HG03575 (cell line): ENCODE data around the gene SMAD2.
"Not testable (repeated sequence)": the region's sequence is repeated elsewhere in the genome, so short reads cannot be mapped to it uniquely, and the experiment has no call there.

ENCODE experiments used
- ATAC-seq: cut with Tn5 transposase; IDR thresholded peaks from one replicate; pipeline ENCODE4 v1.9.1; 2021; ENCODE audit not compliant: unreplicated experiment, insufficient number of reproducible peaks, low FRiP score; ENCODE audit errors: extremely low read depth

Gene SMAD2

DNA sequence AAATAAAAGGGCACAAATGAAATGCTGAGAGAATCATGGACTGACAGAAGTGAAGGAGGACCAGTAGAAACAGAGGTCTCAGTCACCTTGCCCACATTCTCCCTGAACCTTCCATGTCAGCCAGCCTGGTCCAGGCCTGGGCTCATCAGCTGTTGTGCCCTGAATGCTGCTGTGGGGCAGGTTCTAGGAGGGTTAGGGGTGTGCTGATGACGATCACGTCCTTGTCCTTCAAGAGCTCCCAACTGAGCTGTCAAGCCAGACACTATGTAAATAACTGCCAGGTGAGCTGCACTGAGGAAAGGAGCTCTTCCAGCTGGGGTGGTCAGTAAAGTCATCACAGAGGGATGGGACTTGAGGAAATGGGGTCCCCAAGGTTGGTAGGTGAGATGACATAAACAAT is 156.5 kb downstream of the SMAD2 start:
- no peak for ATAC-seq

DNA sequence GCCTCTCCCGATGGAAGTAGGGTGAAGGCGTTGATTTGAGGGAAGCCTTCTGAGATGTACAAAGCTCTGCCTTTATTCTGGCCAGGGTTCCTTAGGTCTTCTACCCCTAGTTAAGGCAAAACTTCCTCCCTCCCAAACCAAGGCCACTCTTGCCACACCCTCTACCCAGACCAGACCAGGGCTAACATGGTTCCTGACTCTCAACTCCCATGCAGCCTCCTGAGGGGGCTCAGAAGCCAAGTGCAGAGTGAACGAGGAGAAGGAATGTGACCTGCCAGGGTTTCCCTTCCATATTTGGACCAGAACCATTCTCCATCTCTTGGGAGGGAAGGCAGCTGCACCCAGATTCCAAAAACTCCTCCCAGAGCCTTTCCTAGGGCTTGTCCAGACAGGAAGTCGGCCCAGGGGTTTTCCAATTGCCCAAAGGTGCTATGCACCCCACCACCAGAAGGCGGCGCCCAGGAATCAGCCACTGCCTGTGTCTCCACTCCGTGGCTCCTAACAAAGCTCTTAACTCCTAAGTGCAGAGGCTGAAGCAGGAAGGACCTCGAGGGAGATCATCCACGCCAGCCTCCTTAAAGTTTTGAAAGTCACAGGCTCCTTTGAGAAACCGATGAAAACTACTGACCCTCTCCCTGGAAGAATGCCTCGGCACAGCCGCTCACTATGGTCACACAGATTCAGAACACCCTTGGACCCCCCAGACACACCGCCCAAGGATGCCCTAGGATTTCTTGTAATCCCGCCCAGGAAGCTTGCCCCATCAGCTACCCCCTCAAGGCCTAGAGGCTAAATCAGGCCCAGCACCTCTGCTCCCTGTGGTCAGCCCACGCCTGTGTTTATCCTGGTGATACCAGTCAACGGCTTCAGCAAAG is 157.8 kb downstream of the SMAD2 start:
- ATAC-seq = no peak

DNA sequence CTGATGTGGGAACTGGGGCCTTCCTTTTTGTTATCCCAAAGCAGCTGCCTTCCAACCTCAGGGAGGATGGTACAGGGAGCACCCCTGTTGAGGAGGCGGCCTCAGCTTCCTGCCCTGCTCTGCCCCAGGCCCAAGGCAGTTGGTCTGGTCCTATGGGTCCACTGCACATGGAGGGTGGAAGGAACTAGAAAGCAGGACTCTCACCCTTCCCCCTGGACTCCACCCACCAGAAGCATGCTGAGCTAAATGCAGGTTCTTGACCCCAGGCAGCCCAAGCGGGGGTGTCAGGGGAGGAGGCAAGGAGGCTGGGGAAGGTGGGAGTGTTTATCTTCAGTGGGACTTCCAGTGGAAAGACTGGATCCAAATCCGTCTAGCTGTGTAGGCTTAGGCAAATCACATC is 158.5 kb downstream of the SMAD2 start:
- no peak for ATAC-seq

DNA sequence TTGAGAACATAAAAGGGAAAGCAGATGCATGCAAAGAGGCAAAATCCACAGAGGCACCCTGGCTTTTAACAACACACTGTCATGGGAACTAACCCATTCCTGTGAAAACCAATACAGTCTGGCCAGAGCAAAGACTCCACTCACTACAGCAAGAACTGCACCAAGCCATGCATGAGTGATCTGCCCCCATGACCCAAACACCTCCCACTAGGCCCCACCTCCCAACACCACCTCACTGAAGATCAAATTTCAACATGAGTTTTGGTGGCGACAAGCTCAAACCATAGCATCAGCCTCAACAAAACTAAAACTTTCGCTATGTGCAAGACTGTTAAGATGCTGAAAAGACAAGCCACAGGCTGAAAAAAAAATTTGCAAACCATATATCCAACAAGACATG is 162.8 kb downstream of the SMAD2 start:
- ATAC-seq = no peak

DNA sequence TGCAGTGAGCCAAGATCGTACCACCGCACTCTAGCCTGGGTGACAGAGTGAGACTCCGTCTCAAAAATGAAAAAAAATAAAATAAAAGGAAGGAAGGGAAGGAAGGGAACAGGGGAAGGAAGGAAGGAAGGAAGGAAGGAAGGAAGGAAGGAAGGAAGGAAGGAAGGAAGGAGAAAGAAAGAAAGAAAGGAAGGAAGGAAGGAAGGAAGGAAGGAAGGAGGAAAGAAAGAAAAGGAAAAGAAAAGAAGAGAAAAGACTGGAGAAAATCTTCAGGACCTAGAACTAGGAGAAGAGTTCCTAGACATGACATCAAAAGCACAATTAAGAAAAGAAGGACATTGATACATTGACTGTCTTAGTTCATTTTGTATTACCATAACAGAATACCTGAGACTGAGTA is 163.3 kb downstream of the SMAD2 start:
- not testable (repeated sequence) for ATAC-seq
